Naive thymus-derived CD4-positive, alpha-beta T cell (primary cell): ENCODE results near the gene MYL3. TPM values are rescaled to one million over a fixed set of nuclear protein-coding genes. Genes with fewer than 3 reads are reported as not detected.

Experiments used
- ATAC-seq: fragments of 150-1000 bp; cut with Tn5 transposase; 2 replicates; pipeline ENCODE4 v1.10.0; 2021; ENCODE audit warnings: mild to moderate bottlenecking, moderate library complexity
- CTCF ChIA-PET: fragments of 350-600 bp; sonication (Branson Sonifier 250); formaldehyde crosslinking; loops from one replicate; lab custom pipeline; 2021; ENCODE audit warnings: antibody characterized with exemption; lab: Charles Lee
- POLR2A ChIA-PET: fragments of 350-600 bp; sonication (Branson Sonifier 250); formaldehyde crosslinking; loops from one replicate; lab custom pipeline; 2021; ENCODE audit warnings: antibody characterized with exemption, inconsistent platforms; lab: Charles Lee
- DNase-seq, 9 donors: peaks; one replicate each; pipeline versions ENCODE4 v3.0.0 to v3.0.0-alpha.2; 2020 to 2022; ENCODE audit warnings: mixed read lengths in 1 of 9
- H3K27ac ChIP-seq: one replicate; pipeline ENCODE4 v1.7.0; 2013; ENCODE audit warnings: mild to moderate bottlenecking, low read depth, low read length, moderate library complexity
- H3K27me3 ChIP-seq, 2 donors: one replicate each; pipeline ENCODE4 v1.7.0; 2013; ENCODE audit warnings: low read length in 2 of 2, mild to moderate bottlenecking in 2 of 2, moderate library complexity in 2 of 2; ENCODE audit not compliant: control insufficient read depth in 2 of 2, insufficient read depth in 2 of 2
- H3K36me3 ChIP-seq, 3 experiments: 1 replicate in 2 of 3; 2 replicates in 1 of 3; pipeline ENCODE4 v1.7.0; 2013; ENCODE audit warnings: low read length in 3 of 3, mild to moderate bottlenecking in 3 of 3, moderate library complexity in 1 of 3; ENCODE audit not compliant: insufficient read depth in 3 of 3, control insufficient read depth in 2 of 3
- H3K4me1 ChIP-seq, 2 donors: one replicate each; pipeline ENCODE4 v1.7.0; 2013; ENCODE audit warnings: low read length in 2 of 2, mild to moderate bottlenecking in 2 of 2, moderate library complexity in 1 of 2; ENCODE audit not compliant: control insufficient read depth in 2 of 2, insufficient read depth in 2 of 2
- H3K4me3 ChIP-seq: 2 replicates; pipeline ENCODE4 v1.7.0; 2013; ENCODE audit warnings: mild to moderate bottlenecking, low read length
- H3K9me3 ChIP-seq, 3 experiments: 1 replicate in 2 of 3; 2 replicates in 1 of 3; pipeline ENCODE4 v1.7.0; 2013; ENCODE audit warnings: low read length in 3 of 3; ENCODE audit not compliant: control insufficient read depth in 2 of 3
- H3K27ac Mint-ChIP-seq, 9 donors: one replicate each; pipeline ENCODE4 v1.8.0; 2020 to 2022; ENCODE audit warnings: mixed read lengths in 9 of 9, mild to moderate bottlenecking in 8 of 9, moderate library complexity in 5 of 9, inconsistent platforms in 2 of 9
- H3K27me3 Mint-ChIP-seq, 5 donors: one replicate each; pipeline ENCODE4 v1.8.0; 2021 to 2022; ENCODE audit warnings: mixed read lengths in 5 of 5, mild to moderate bottlenecking in 1 of 5
- H3K36me3 Mint-ChIP-seq, 5 donors: one replicate each; pipeline ENCODE4 v1.8.0; 2020 to 2022; ENCODE audit warnings: mixed read lengths in 5 of 5, mild to moderate bottlenecking in 3 of 5, inconsistent platforms in 1 of 5
- H3K4me1 Mint-ChIP-seq, 7 donors: one replicate each; pipeline ENCODE4 v1.8.0; 2020 to 2022; ENCODE audit warnings: mixed read lengths in 7 of 7, mild to moderate bottlenecking in 3 of 7, inconsistent platforms in 1 of 7
- H3K4me3 Mint-ChIP-seq, 10 donors: one replicate each; pipeline ENCODE4 v1.8.0; 2020 to 2022; ENCODE audit warnings: mild to moderate bottlenecking in 10 of 10, mixed read lengths in 10 of 10, moderate library complexity in 6 of 10, inconsistent platforms in 2 of 10
- H3K9me3 Mint-ChIP-seq, 11 donors: one replicate each; pipeline ENCODE4 v1.8.0; 2020 to 2022; ENCODE audit warnings: mixed read lengths in 11 of 11, mild to moderate bottlenecking in 4 of 11, inconsistent platforms in 1 of 11, moderate library complexity in 1 of 11
- intact Hi-C, 2 donors: fragments of 100-400 bp; cut with micrococcal nuclease; formaldehyde crosslinking; loops; one replicate each; pipeline ENCODE4 v1.15.1; 2023
- polyA plus RNA-seq, 2 donors: library from polyadenylated mRNA; unstranded; fragments of 300-500 nt; fragmentation: Illumina TruSeq; gene quantifications; one replicate each; pipeline ENCODE4 v1.2.3, GENCODE V29; 2021
- total RNA-seq, 6 experiments: library from RNA in 5 of 6; stranded (reverse) in 5 of 6; gene quantifications; 1 replicate in 5 of 6; 2 replicates in 1 of 6; pipeline ENCODE4 v1.2.3 and lab custom pipeline; 2021 to 2026

Gene MYL3
- total and polyA plus RNA-seq, 7 experiments from 2014 or later = not detected

DNA sequence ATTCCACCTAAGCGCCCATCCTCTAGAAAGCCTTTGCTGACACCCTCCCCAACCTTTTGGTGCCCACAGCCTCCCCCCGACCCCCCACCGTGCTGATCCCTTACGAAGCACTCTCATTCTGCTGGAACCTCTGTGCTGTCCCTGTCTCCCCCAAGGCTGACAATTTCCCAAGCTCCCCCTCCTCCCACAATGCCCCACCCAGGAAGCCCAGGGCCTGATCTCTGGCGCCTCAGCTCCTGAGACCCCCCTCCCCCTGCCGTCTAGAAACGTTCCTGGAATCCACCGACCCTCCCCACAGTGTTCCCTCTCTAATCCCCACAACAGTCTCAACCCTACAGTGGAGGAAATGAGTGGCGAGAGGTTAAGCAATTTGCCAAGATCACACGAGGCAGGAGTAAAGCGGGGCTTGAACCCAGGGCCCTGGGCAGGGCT, 18.3 kb downstream of the MYL3 start:
- Mint-ChIP-seq H3K4me3 (peak overlapping the region; percentile 33 to 91 (median 82)), H3K27ac (peak overlapping the region in 7 of 9 donors; percentile 39 to 85 (median 68)), H3K27me3 (peaks cover 0 to 38% (median 0%) of the 10 kb centered on the region in 5 donors), H3K36me3 (peaks cover 0 to 6% (median 0%) of the 10 kb centered on the region in 5 donors), H3K9me3 (peaks cover 5 to 33% (median 24%) of the 10 kb centered on the region in 11 donors), H3K4me1 (peaks cover 0 to 14% (median 5%) of the 10 kb centered on the region in 7 donors)
- ATAC-seq (no peak), DNase-seq (no peak)
- Histone ChIP-seq H3K4me1 (peaks cover 0 to 11% of the 10 kb centered on the region in 2 donors), H3K9me3 (peaks cover 0 to 9% (median 4%) of the 10 kb centered on the region in 3 experiments), H3K27me3 (no peaks in the 10 kb centered on the region), H3K4me3 (no peak overlapping the region), H3K36me3 (no peaks in the 10 kb centered on the region), H3K27ac (no peak overlapping the region)
- ChIA-PET POLR2A (interaction anchor here (0.6 kb wide), 1 partner anchor 8 kb away, joined by 3 read pairs; no protein-coding TSS in a partner anchor), CTCF (interaction anchor here (1.2 kb wide), 1 partner anchor 56 kb away, joined by 3 read pairs; no protein-coding TSS in a partner anchor)
- intact Hi-C loops = loop anchor here in 1 of 2 donors (5.0 kb wide), 1 partner anchor 153 kb away; the partner anchor contains the start of gene ALS2CL

DNA sequence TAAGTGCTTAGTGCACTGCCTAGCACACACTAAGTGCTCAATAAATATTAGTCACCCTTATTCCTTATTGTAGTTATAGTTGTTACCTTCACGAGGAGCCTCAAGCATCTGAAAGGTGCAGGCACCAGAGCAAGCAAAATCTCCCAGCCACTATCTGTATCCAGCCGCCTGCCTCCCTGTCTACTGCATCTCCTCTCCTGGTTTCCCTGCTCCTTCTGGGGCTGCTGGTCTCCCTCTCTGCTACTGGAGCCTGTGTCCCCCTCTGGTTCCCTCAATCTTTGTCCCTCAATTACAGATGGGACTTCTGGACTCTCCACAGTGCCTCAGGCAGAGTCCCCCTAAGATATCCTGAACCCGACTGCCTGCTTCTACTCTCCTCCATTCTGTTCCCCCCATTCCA, 18.8 kb downstream of the MYL3 start:
- H3K4me1 Mint-ChIP-seq = peaks cover 0 to 14% (median 5%) of the 10 kb centered on the region in 7 donors
- H3K4me3 ChIP-seq = no peak overlapping the region
- peaks cover 6 to 36% (median 26%) of the 10 kb centered on the region in 11 donors for H3K9me3 Mint-ChIP-seq
- H3K27ac ChIP-seq = no peak overlapping the region
- intact Hi-C loops = no loop called here
- no peaks in the 10 kb centered on the region for H3K27me3 ChIP-seq
- peaks cover 0 to 11% of the 10 kb centered on the region in 2 donors for H3K4me1 ChIP-seq
- H3K4me3 Mint-ChIP-seq = peak overlapping the region in 9 of 10 donors; percentile 14 to 91 (median 80)
- peaks cover 0 to 9% (median 4%) of the 10 kb centered on the region in 3 experiments for H3K9me3 ChIP-seq
- H3K27me3 Mint-ChIP-seq = peaks cover 0 to 38% (median 0%) of the 10 kb centered on the region in 5 donors
- ChIA-PET CTCF (no interaction called here), POLR2A (no interaction called here)
- DNase-seq (no peak), ATAC-seq (no peak)
- peaks cover 0 to 7% (median 1%) of the 10 kb centered on the region in 5 donors for H3K36me3 Mint-ChIP-seq
- H3K27ac Mint-ChIP-seq = peak overlapping the region in 4 of 9 donors; percentile 52 to 78 (median 72)
- no peaks in the 10 kb centered on the region for H3K36me3 ChIP-seq

DNA sequence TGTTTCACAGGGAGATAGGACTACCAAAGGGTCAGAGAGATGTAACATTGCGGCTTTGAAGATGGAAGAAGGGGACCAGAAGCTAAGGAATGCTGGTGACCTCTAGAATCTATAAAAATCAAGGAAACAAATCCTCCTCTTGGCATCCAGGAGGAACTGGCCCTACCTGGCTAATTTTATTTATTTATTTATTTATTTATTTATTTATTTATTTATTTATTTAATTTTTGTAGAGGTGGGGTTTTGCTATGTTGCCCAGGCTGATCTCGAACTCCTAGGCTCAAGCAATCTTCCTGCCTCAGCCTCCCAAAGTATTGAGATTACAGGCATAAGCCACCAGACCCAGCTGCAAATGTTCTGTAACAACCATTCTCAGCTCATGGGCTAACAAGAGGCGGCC, 19.7 kb downstream of the MYL3 start:
- peaks cover 0 to 9% (median 7%) of the 10 kb centered on the region in 5 donors for H3K36me3 Mint-ChIP-seq
- no peak for DNase-seq
- Histone ChIP-seq H3K4me3 (no peak overlapping the region), H3K36me3 (no peaks in the 10 kb centered on the region), H3K27ac (no peak overlapping the region), H3K27me3 (no peaks in the 10 kb centered on the region), H3K4me1 (peaks cover 0 to 11% of the 10 kb centered on the region in 2 donors), H3K9me3 (peaks cover 0 to 16% (median 4%) of the 10 kb centered on the region in 3 experiments)
- ChIA-PET CTCF (no interaction called here), POLR2A (no interaction called here)
- peaks cover 0 to 14% (median 5%) of the 10 kb centered on the region in 7 donors for H3K4me1 Mint-ChIP-seq
- H3K27me3 Mint-ChIP-seq = peaks cover 0 to 38% (median 0%) of the 10 kb centered on the region in 5 donors
- no peak overlapping the region for H3K4me3 Mint-ChIP-seq
- no peak for ATAC-seq
- H3K27ac Mint-ChIP-seq = peak overlapping the region in 1 of 9 donors; percentile 8
- intact Hi-C loops = no loop called here
- H3K9me3 Mint-ChIP-seq = peaks cover 12 to 45% (median 32%) of the 10 kb centered on the region in 11 donors

DNA sequence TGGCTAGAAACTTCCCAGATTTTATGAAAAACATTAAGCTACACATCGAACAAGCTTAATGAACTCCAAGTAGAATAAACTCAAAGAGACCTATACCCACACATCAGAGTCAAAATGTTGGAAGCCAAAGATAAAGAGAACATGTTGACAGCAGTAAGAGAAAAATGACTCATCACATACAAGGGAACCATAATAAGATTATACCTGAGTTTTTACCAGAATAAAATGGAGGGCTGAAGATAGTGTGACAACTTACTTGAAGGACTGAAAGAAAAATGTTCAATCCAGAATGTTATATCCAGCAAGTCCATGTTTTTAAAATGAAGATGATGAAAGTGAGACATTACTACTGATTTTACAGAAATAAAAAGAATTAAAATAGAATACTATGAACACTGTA, 22.8 kb downstream of the MYL3 start:
- Histone ChIP-seq H3K9me3 (peaks cover 0 to 19% (median 4%) of the 10 kb centered on the region in 3 experiments), H3K27ac (no peak overlapping the region), H3K4me1 (peaks cover 0 to 4% of the 10 kb centered on the region in 2 donors), H3K4me3 (no peak overlapping the region), H3K27me3 (no peaks in the 10 kb centered on the region), H3K36me3 (no peaks in the 10 kb centered on the region)
- intact Hi-C loops = no loop called here
- peaks cover 0 to 5% (median 4%) of the 10 kb centered on the region in 7 donors for H3K4me1 Mint-ChIP-seq
- H3K4me3 Mint-ChIP-seq = no peak overlapping the region
- peaks cover 12 to 65% (median 40%) of the 10 kb centered on the region in 11 donors for H3K9me3 Mint-ChIP-seq
- no peak for DNase-seq
- ATAC-seq = no peak
- POLR2A ChIA-PET = interaction anchor here (0.6 kb wide), 1 partner anchor 42 kb away, joined by 3 read pairs; no protein-coding TSS in a partner anchor
- CTCF ChIA-PET = no interaction called here
- H3K27me3 Mint-ChIP-seq = peaks cover 0 to 41% (median 0%) of the 10 kb centered on the region in 5 donors
- H3K36me3 Mint-ChIP-seq = peaks cover 3 to 23% (median 11%) of the 10 kb centered on the region in 5 donors
- H3K27ac Mint-ChIP-seq = peak overlapping the region in 1 of 9 donors; percentile 6

DNA sequence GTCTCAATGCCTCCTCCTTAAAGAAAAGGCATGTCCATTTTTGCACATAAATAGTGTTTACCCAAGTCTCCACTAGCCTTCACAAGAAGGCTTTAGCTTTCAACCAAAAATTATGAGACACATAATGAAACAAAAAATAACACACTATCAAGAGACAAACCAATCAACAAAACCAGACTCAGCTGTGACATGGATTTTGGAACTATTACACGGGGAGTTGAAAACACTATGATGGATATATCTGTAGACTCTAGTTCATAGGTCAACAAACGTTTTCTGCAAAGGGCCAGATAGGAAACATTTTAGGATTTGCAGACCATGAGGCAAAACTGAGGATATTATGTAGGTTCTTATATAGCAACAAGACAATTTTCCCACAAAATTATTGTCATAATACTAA, 24.9 kb downstream of the MYL3 start:
- CTCF ChIA-PET = no interaction called here

DNA sequence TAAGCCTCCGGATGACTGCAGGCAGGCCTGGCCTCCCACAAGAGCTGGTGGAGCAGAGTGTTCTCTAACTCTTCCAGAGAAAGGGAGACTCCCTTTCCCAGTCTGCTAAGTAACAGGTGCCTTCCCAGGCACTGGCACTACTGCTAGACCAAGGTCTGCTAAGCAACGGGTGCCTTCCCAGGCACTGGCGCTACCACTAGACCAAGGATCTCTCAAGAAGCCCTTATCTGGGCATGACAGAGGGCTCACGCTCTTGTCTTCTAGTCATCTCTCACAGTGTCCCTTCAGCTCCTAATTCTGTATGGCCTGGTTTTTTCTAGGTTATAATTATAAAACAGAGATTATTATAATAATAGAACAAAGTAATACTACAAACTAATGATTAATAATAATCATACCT, 27.8 kb downstream of the MYL3 start:
- ChIA-PET CTCF (no interaction called here), POLR2A (no interaction called here)
- peaks cover 0 to 10% (median 3%) of the 10 kb centered on the region in 3 experiments for H3K9me3 ChIP-seq
- intact Hi-C loops = no loop called here
- no peak overlapping the region for H3K4me3 ChIP-seq
- peaks cover 0 to 8% (median 0%) of the 10 kb centered on the region in 5 donors for H3K27me3 Mint-ChIP-seq
- no peak for DNase-seq
- peaks cover 7 to 36% (median 23%) of the 10 kb centered on the region in 11 donors for H3K9me3 Mint-ChIP-seq
- H3K36me3 Mint-ChIP-seq = peaks cover 3 to 23% (median 11%) of the 10 kb centered on the region in 5 donors
- H3K27ac Mint-ChIP-seq = no peak overlapping the region
- no peak overlapping the region for H3K4me3 Mint-ChIP-seq
- no peaks in the 10 kb centered on the region for H3K36me3 ChIP-seq
- H3K27ac ChIP-seq = no peak overlapping the region
- ATAC-seq = no peak
- H3K4me1 ChIP-seq = no peaks in the 10 kb centered on the region
- no peaks in the 10 kb centered on the region for H3K4me1 Mint-ChIP-seq
- H3K27me3 ChIP-seq = no peaks in the 10 kb centered on the region

More for the DNA sequence above, 24.9 kb downstream of the MYL3 start:
- DNase-seq (no peak), ATAC-seq (no peak)
- intact Hi-C loops = no loop called here
- peaks cover 0 to 24% (median 0%) of the 10 kb centered on the region in 5 donors for H3K27me3 Mint-ChIP-seq
- no peaks in the 10 kb centered on the region for H3K4me1 ChIP-seq
- no peak overlapping the region for H3K4me3 Mint-ChIP-seq
- H3K4me1 Mint-ChIP-seq = no peaks in the 10 kb centered on the region
- no peaks in the 10 kb centered on the region for H3K27me3 ChIP-seq
- H3K27ac ChIP-seq = no peak overlapping the region
- peaks cover 0 to 19% (median 4%) of the 10 kb centered on the region in 3 experiments for H3K9me3 ChIP-seq
- no peak overlapping the region for H3K4me3 ChIP-seq
- POLR2A ChIA-PET = no interaction called here
- peaks cover 12 to 63% (median 40%) of the 10 kb centered on the region in 11 donors for H3K9me3 Mint-ChIP-seq
- no peak overlapping the region for H3K27ac Mint-ChIP-seq
- no peaks in the 10 kb centered on the region for H3K36me3 ChIP-seq
- peaks cover 3 to 23% (median 11%) of the 10 kb centered on the region in 5 donors for H3K36me3 Mint-ChIP-seq
